ENCODE data around the gene CAPN1. TPM values are rescaled to one million over a fixed set of nuclear protein-coding genes. Genes with fewer than 3 reads are reported as not detected.

The CAPN1 gene
- total and polyA plus RNA-seq, 2 donors from 2014 or later, result 92.5 to 328 TPM

DNA sequence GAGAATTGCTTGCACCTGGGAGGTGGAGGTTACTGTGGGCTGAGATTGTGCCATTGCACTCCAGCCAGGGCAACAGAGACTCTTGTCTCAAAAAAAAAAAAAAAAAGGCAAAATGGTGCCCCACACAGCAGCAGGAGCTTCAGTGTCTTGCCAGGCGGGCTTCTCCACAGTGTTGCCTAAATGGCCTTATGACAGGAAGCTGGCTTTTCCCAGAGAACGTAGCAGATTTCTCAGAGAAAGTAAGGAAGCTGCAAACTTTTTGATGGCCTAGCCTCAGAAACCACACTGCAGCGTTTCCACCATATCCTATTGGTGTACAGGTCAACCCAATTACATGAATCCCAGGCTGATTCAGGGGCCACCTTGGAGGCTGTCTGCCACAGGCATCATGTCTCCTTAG is 24.4 kb upstream of the CAPN1 start:
- intact Hi-C loops (cut with DNase I), result no loop called here
- FAIRE-seq, result no peak

DNA sequence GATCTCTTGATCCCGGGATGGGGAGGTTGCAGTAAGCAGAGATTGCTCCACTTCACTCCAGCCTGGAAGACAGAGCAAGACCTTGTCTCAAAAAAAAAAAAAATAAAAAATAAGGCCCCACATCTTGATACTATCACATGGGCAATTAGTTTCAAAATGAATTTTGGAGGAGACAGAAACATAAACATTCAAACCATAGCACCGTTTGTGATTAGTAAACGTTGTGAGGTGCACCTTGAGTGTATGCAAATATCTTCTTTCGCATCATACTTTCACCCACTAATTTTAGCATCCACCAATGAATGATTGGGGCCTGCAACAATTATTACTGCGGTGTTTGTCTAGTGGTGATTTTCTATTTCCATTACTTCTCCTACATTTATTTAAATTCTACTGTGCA is 22.7 kb upstream of the CAPN1 start:
- no peak overlapping the region for H3K4me3 ChIP-seq (ENCODE audit: low read length in 3 of 3)
- no peak for DNase-seq
- FAIRE-seq, result no peak
- no peak overlapping the region for H3K9ac ChIP-seq (ENCODE audit: low read length in 3 of 3)
- no peaks in the 10 kb centered on the region for H3K9me3 ChIP-seq (ENCODE audit: control insufficient read depth in 2 of 3, insufficient read depth in 1 of 3, low read length in 3 of 3)
- TF ChIP-seq, protein P1, sequence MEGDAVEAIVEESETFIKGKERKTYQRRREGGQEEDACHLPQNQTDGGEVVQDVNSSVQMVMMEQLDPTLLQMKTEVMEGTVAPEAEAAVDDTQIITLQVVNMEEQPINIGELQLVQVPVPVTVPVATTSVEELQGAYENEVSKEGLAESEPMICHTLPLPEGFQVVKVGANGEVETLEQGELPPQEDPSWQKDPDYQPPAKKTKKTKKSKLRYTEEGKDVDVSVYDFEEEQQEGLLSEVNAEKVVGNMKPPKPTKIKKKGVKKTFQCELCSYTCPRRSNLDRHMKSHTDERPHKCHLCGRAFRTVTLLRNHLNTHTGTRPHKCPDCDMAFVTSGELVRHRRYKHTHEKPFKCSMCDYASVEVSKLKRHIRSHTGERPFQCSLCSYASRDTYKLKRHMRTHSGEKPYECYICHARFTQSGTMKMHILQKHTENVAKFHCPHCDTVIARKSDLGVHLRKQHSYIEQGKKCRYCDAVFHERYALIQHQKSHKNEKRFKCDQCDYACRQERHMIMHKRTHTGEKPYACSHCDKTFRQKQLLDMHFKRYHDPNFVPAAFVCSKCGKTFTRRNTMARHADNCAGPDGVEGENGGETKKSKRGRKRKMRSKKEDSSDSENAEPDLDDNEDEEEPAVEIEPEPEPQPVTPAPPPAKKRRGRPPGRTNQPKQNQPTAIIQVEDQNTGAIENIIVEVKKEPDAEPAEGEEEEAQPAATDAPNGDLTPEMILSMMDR (IDR thresholded peaks at IDR 0.05; ENCODE audit: borderline replicate concordance, extremely low read depth, insufficient read depth), result no peak
- intact Hi-C loops (cut with DNase I), result no loop called here
- H3K27me3 ChIP-seq (ENCODE audit: control insufficient read depth, insufficient read depth, low read length), result no peaks in the 10 kb centered on the region
- no peak overlapping the region for H3K27ac ChIP-seq (ENCODE audit: low read depth in 2 of 2, low read length in 2 of 2)
- no peaks in the 10 kb centered on the region for H3K36me3 ChIP-seq (ENCODE audit: control insufficient read depth in 2 of 3, insufficient read depth in 3 of 3, low read length in 3 of 3)
- no peaks in the 10 kb centered on the region for H3K4me1 ChIP-seq (ENCODE audit: control insufficient read depth in 2 of 3, insufficient read depth in 2 of 3, low read depth in 1 of 3, low read length in 3 of 3)

More for the DNA sequence above, 24.4 kb upstream of the CAPN1 start:
- Histone ChIP-seq H3K4me3 (ENCODE audit: low read length in 3 of 3) (no peak overlapping the region), H3K9me3 (ENCODE audit: control insufficient read depth in 2 of 3, insufficient read depth in 1 of 3, low read length in 3 of 3) (no peaks in the 10 kb centered on the region), H3K27me3 (ENCODE audit: control insufficient read depth, insufficient read depth, low read length) (no peaks in the 10 kb centered on the region), H3K27ac (ENCODE audit: low read depth in 2 of 2, low read length in 2 of 2) (no peak overlapping the region), H3K9ac (ENCODE audit: low read length in 3 of 3) (no peak overlapping the region), H3K36me3 (ENCODE audit: control insufficient read depth in 2 of 3, insufficient read depth in 3 of 3, low read length in 3 of 3) (no peaks in the 10 kb centered on the region), H3K4me1 (ENCODE audit: control insufficient read depth in 2 of 3, insufficient read depth in 2 of 3, low read depth in 1 of 3, low read length in 3 of 3) (no peaks in the 10 kb centered on the region)
- TF ChIP-seq, protein P1 (IDR thresholded peaks at IDR 0.05; ENCODE audit: borderline replicate concordance, extremely low read depth, insufficient read depth), result no peak
- no peak for DNase-seq

DNA sequence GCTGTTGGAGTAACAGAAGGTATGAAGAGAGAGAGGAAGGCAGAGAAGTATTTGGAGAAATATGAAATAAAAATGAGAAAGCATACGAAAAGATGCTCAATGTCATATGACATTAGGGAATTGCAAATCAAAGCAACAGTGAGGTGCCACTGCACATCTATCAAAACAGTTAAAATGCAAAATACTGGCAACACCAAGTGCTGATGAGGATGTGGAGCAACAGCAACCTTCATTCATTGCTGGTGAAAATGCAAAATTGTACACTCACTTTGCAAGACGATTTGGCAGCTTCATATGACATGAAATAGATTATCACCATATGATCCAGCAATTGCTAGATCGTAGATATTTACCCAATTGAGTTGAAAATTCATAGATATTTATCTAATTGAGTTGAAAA is 21.1 kb upstream of the CAPN1 start:
- Histone ChIP-seq H3K4me1 (ENCODE audit: control insufficient read depth in 2 of 3, insufficient read depth in 2 of 3, low read depth in 1 of 3, low read length in 3 of 3) (no peaks in the 10 kb centered on the region), H3K4me3 (ENCODE audit: low read length in 3 of 3) (no peak overlapping the region), H3K27ac (ENCODE audit: low read depth in 2 of 2, low read length in 2 of 2) (no peak overlapping the region), H3K9me3 (ENCODE audit: control insufficient read depth in 2 of 3, insufficient read depth in 1 of 3, low read length in 3 of 3) (no peaks in the 10 kb centered on the region), H3K27me3 (ENCODE audit: control insufficient read depth, insufficient read depth, low read length) (no peaks in the 10 kb centered on the region), H3K9ac (ENCODE audit: low read length in 3 of 3) (no peak overlapping the region), H3K36me3 (ENCODE audit: control insufficient read depth in 2 of 3, insufficient read depth in 3 of 3, low read length in 3 of 3) (no peaks in the 10 kb centered on the region)
- intact Hi-C loops (cut with DNase I), result no loop called here
- TF ChIP-seq, protein P1 (IDR thresholded peaks at IDR 0.05; ENCODE audit: borderline replicate concordance, extremely low read depth, insufficient read depth), result no peak
- no peak for DNase-seq
- no peak for FAIRE-seq

DNA sequence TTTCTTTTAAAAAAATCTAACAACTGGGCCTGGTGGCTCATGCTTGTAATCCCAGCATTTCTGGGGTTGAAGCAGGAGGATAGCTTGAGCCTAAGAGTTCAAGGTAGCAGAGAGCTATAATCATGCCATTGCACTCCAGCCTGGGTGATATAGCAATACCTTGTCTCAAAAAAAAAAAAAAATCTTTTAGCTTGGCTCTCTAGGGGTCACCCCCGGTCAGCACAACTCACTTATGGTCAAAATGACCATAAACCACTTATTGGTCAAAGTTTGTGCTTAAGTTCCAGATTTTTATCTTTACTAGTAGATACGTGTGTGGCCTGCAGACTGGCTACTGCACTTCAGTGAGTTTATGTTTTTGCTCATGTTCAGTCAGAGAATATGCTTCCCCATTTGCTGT is 18.0 kb upstream of the CAPN1 start:
- H3K4me3 ChIP-seq (ENCODE audit: low read length in 3 of 3), result no peak overlapping the region
- no peaks in the 10 kb centered on the region for H3K36me3 ChIP-seq (ENCODE audit: control insufficient read depth in 2 of 3, insufficient read depth in 3 of 3, low read length in 3 of 3)
- no peaks in the 10 kb centered on the region for H3K27me3 ChIP-seq (ENCODE audit: control insufficient read depth, insufficient read depth, low read length)
- H3K4me1 ChIP-seq (ENCODE audit: control insufficient read depth in 2 of 3, insufficient read depth in 2 of 3, low read depth in 1 of 3, low read length in 3 of 3), result no peaks in the 10 kb centered on the region
- H3K9ac ChIP-seq (ENCODE audit: low read length in 3 of 3), result no peak overlapping the region
- H3K27ac ChIP-seq (ENCODE audit: low read depth in 2 of 2, low read length in 2 of 2), result no peak overlapping the region
- TF ChIP-seq, protein P1 (IDR thresholded peaks at IDR 0.05; ENCODE audit: borderline replicate concordance, extremely low read depth, insufficient read depth), result no peak
- FAIRE-seq (no peak), DNase-seq (no peak)
- intact Hi-C loops (cut with DNase I), result no loop called here
- H3K9me3 ChIP-seq (ENCODE audit: control insufficient read depth in 2 of 3, insufficient read depth in 1 of 3, low read length in 3 of 3), result no peaks in the 10 kb centered on the region

All from kidney (tissue), 14 donors.